ENCODE data around the gene CCDC92B.

Gene CCDC92B

GRCh38 chr17:2721603-2722002, 27.8 kb downstream of the CCDC92B start:
- no peaks in the 10 kb centered on the region for H3K9me3 ChIP-seq (ENCODE audit: insufficient read depth, low read length)
- no peaks in the 10 kb centered on the region for H3K27me3 ChIP-seq (ENCODE audit: low read depth, low read length)
- no peaks in the 10 kb centered on the region for H4K20me1 ChIP-seq (ENCODE audit: insufficient read depth, low read length)
- H3K4me2 ChIP-seq (ENCODE audit: low read length) = no peak overlapping the region
- no peak overlapping the region for H3K9ac ChIP-seq (ENCODE audit: low read length)
- H3K36me3 ChIP-seq (replicated peaks; ENCODE audit: low read depth, low read length) = no peaks in the 10 kb centered on the region
- no peak overlapping the region for H3K4me3 ChIP-seq (ENCODE audit: low read length)
- H3K27ac ChIP-seq (ENCODE audit: low read length) = no peak overlapping the region
- no peak for TF ChIP-seq CTCF (IDR thresholded peaks at IDR 0.05; ENCODE audit: low read depth, low read length)
- no peak for TF ChIP-seq EZH2phosphoT487 (IDR thresholded peaks at IDR 0.05; ENCODE audit: low read depth)
- no peaks in the 10 kb centered on the region for H3K4me1 ChIP-seq (ENCODE audit: low read length)
- H2AFZ ChIP-seq (ENCODE audit: low read depth, low read length) = no peak overlapping the region
- H3K79me2 ChIP-seq (ENCODE audit: low read length) = no peaks in the 10 kb centered on the region

- Histone ChIP-seq H3K79me2 (ENCODE audit: low read length) (no peaks in the 10 kb centered on the region), H3K27ac (ENCODE audit: low read length) (no peak overlapping the region), H3K9ac (ENCODE audit: low read length) (no peak overlapping the region), H3K36me3 (replicated peaks; ENCODE audit: low read depth, low read length) (no peaks in the 10 kb centered on the region), H2AFZ (ENCODE audit: low read depth, low read length) (no peak overlapping the region), H3K27me3 (ENCODE audit: low read depth, low read length) (no peaks in the 10 kb centered on the region), H4K20me1 (ENCODE audit: insufficient read depth, low read length) (no peaks in the 10 kb centered on the region), H3K4me1 (ENCODE audit: low read length) (no peaks in the 10 kb centered on the region), H3K4me3 (ENCODE audit: low read length) (no peak overlapping the region), H3K4me2 (ENCODE audit: low read length) (no peak overlapping the region), H3K9me3 (ENCODE audit: insufficient read depth, low read length) (no peaks in the 10 kb centered on the region)
- no peak for TF ChIP-seq EZH2phosphoT487 (IDR thresholded peaks at IDR 0.05; ENCODE audit: low read depth)
- TF ChIP-seq CTCF (IDR thresholded peaks at IDR 0.05; ENCODE audit: low read depth, low read length) = no peak
Measured at GRCh38 chr17:2719861-2720260, 29.6 kb downstream of the CCDC92B start.

- Histone ChIP-seq H3K4me2 (ENCODE audit: low read length) (no peak overlapping the region), H3K4me3 (ENCODE audit: low read length) (no peak overlapping the region), H3K27me3 (ENCODE audit: low read depth, low read length) (no peaks in the 10 kb centered on the region), H3K36me3 (replicated peaks; ENCODE audit: low read depth, low read length) (no peaks in the 10 kb centered on the region), H3K79me2 (ENCODE audit: low read length) (no peaks in the 10 kb centered on the region), H3K4me1 (ENCODE audit: low read length) (no peaks in the 10 kb centered on the region), H3K9ac (ENCODE audit: low read length) (no peak overlapping the region), H2AFZ (ENCODE audit: low read depth, low read length) (no peak overlapping the region), H3K9me3 (ENCODE audit: insufficient read depth, low read length) (no peaks in the 10 kb centered on the region), H3K27ac (ENCODE audit: low read length) (no peak overlapping the region), H4K20me1 (ENCODE audit: insufficient read depth, low read length) (no peaks in the 10 kb centered on the region)
- TF ChIP-seq EZH2phosphoT487 (IDR thresholded peaks at IDR 0.05; ENCODE audit: low read depth) (no peak), CTCF (IDR thresholded peaks at IDR 0.05; ENCODE audit: low read depth, low read length) (no peak)
Measured at GRCh38 chr17:2718150-2718938, 31.1 kb downstream of the CCDC92B start.

GRCh38 chr17:2716649-2717048, 32.8 kb downstream of the CCDC92B start:
- Histone ChIP-seq H4K20me1 (ENCODE audit: insufficient read depth, low read length) (no peaks in the 10 kb centered on the region), H3K4me1 (ENCODE audit: low read length) (peaks cover 5% of the 10 kb centered on the region), H2AFZ (ENCODE audit: low read depth, low read length) (no peak overlapping the region), H3K4me2 (ENCODE audit: low read length) (no peak overlapping the region), H3K9me3 (ENCODE audit: insufficient read depth, low read length) (no peaks in the 10 kb centered on the region), H3K4me3 (ENCODE audit: low read length) (no peak overlapping the region), H3K79me2 (ENCODE audit: low read length) (peaks cover 13% of the 10 kb centered on the region), H3K36me3 (replicated peaks; ENCODE audit: low read depth, low read length) (no peaks in the 10 kb centered on the region), H3K9ac (ENCODE audit: low read length) (no peak overlapping the region), H3K27me3 (ENCODE audit: low read depth, low read length) (no peaks in the 10 kb centered on the region), H3K27ac (ENCODE audit: low read length) (no peak overlapping the region)
- TF ChIP-seq CTCF (IDR thresholded peaks at IDR 0.05; ENCODE audit: low read depth, low read length) (no peak), EZH2phosphoT487 (IDR thresholded peaks at IDR 0.05; ENCODE audit: low read depth) (no peak)

All from OCI-LY3 (cell line).